HG02798 (cell line): Measurements from ENCODE around the gene ACAD9.
A peak's percentile ranks its signal among the peaks of the same experiment; 100 is the strongest.
"Not testable (repeated sequence)": the region's sequence is repeated elsewhere in the genome, so short reads cannot be mapped to it uniquely, and the experiment has no call there.

ENCODE experiments used
- ATAC-seq: cut with Tn5 transposase; IDR thresholded peaks from one replicate; pipeline ENCODE4 v1.9.1; 2021; ENCODE audit warnings: mild to moderate bottlenecking; ENCODE audit not compliant: unreplicated experiment, poor library complexity

Gene ACAD9

DNA sequence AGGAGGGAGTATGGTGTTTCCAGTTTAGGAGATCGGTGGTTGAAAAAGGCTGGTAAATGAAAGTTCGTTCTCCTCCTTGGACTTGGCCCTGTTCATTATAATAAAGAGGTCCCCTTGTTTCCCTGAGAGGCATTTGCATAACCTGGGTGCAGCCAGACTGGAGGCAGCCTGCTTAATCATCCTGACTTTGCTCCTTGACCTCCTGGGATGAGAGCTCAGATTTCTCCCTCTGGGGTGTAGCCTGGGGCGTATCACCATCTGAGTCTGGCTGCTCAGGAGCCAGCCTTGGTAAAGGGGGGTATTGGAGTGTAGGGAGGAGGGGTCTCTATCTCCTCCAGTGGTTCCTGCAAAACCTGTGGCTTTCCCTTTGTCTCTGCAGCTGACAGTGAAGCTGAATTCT is 21.3 kb upstream of the ACAD9 start:
- ATAC-seq = no peak

DNA sequence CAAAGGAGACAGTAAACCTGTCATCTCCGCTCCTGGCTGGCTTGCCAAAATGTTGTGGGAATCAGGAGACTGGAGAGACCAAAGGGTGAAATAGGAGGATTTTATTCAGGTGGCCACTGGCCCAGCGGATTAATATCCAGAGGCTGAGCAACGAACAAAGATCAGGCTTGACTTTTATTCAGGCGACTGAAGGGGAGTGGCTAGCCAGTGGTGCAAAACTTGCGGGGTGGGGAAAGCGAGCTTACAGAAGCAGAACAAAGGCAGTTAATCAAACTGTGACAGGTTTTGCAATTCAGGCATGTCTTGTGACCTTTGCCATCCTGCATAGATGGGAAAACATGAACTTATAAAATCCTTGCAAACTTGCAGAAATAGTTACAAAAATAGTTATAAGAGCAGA is 19.8 kb upstream of the ACAD9 start:
- ATAC-seq = no peak

GRCh38 chr3:128861491-128861890 is 17.9 kb upstream of the ACAD9 start:
- no peak for ATAC-seq

DNA sequence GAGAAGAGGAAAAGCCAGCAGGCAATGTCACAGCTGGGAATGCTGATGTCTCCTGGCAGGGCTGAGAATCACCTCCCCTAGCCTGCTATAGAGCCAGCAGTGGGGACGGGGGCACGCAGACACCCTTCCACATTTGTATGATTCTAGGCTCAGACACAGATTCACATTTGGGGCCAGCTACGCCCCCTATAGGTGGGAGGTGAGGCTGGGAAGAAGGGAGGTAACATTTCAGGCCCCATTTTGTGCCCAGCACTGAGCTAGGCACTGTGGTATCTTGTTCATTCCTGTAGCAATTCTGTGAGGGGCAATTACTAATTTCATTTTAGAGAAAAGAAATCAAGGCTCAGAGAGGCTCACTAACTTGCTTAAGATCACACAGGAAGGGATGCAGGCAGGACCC is 15.9 kb upstream of the ACAD9 start:
- ATAC-seq = no peak

DNA sequence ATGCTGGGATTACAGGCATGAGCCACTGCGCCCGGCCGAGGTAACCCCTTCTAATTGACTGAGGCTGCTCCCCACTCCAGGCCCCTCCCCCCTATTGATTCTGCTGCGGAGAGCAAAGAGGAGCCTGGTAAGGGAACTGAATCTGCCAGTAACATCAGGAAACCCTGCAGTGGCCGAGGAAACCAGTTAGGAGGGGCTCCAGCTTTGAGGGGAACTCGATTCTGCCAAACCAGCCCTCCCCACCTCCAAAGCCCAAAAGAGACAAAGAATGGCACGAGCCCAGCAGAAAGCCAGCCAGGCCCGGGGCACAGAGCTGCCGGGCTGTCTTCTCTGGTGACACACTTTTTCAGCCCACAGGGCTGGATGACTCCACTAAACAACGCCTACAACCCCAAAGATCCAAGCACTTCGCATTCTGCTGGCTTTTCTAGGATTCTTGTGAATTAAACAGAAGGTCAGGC is 15.0 kb upstream of the ACAD9 start:
- no peak for ATAC-seq

DNA sequence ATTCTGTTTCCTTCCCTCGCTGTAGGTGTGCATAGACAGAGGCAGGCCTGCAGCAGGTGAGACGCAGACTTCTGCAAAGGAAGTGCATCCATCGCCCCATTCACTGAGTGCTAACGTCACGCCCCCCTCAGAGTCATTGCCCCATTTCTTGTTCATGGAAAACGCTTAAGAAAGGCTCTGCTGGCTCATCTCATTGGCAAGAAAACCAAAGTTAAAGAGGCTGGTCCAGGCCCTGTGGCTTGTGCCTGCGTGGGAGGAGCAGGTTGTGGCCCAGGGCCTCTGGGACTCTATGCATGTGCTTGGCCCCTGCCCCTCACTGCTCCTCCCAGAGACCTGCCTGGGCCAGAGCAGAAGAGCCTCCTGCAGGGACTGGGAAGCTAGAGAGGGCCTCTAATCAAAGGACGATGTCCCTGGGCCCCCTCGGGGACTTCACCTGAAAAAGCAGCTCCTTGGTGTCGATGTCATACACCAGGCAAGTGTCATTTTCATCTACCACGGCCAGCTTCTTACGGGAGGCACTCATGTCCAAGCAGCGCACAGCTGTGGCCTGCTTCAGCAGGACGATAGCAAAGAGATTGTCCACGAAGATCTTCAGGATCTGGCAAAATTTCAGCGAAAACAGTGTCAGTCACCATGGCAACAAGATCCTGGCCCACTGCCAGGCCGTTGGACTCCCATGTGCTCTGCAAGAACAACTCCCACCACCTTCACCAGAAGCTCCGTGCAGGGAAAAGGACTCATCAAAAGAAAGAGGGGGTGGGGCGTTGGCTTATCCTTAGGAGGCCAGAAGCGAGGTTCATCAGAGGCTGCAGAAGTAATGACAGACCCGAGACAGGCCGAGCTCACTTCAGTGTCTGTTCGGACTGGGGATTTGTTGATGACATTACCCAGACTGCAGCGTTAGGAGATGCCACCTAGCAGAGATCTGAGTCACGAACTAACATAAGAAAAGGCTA is 14.3 kb upstream of the ACAD9 start:
- not testable (repeated sequence) for ATAC-seq

GRCh38 chr3:128867200-128868125 is 12.0 kb upstream of the ACAD9 start:
- ATAC-seq = no peak

DNA sequence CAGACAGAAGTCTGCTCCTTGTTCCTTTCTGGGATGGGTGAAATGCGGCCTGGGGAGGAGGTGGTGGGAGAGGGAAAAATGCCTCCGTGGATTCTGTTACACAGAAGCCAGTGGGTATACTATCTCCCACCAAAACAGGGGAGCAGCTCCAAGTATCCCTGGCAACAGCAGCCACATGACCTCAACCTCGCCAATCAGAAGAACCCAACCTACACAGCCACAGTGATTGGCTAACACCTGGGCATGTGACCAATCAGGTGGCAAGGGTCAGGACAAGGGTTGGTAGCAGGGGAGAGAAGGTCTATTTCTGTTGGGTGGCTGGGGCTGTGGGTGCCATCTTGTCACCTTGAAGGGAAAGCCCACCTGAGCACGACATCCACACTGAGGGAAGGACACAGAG is 9.1 kb upstream of the ACAD9 start:
- no peak for ATAC-seq

- no peak for ATAC-seq
Observed at GRCh38 chr3:128872282-128872681, 7.1 kb upstream of the ACAD9 start.

DNA sequence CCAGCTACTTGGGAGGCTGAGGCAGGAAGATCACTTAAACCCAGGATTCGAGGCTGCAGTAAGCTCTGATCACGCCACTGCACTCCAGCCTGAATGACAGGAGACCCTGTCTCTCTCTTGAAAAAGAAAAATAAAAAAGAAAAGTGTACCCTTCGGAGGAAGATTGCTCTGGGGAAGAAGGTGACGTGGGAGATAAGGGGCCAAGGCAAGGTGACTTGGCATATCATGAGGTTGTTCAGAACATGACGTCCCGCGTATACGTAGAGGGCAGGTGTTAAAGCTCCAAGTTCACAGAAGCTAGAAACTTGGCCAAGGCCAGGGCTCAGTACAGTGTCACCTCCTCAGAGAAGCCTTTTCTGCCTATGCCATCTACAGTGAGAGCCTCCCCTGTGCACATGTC is 6.7 kb upstream of the ACAD9 start:
- no peak for ATAC-seq

DNA sequence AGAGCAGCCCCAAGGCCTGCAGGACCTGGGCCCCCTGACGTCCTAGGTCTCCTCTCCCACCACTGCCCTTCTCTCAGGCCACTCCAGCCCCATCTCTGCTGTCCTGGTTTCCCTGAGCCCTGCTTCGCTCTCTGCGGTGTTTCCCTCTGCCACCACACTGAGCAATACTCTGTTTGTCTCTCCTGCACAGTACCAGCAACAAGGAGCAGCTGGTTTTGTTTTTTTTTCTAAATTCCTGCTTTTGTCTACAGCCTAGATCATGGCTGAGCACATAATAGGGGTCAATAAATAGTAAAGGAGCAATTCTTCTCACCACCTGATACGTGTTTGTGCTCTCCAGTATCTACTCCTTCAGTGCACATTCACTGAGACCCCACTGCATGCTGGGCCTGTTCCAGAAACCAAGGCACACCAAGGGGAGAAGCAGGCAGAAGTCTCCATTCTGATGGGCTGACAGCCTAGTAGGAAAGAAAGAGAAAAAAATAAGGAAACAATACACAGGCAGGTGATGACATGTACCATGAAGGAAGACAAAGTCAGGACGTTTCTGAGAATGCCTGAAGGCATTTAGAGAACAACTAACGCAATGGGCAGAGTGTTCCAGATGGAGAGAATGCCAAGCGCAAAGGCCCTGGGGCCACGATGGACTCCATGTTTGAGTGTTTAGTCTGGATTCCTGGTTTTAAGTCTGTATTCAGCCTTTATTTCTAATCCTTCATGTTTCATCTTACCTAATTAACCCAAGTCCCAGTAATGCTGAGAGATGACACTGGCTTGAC is 6.0 kb upstream of the ACAD9 start:
- ATAC-seq = no peak

DNA sequence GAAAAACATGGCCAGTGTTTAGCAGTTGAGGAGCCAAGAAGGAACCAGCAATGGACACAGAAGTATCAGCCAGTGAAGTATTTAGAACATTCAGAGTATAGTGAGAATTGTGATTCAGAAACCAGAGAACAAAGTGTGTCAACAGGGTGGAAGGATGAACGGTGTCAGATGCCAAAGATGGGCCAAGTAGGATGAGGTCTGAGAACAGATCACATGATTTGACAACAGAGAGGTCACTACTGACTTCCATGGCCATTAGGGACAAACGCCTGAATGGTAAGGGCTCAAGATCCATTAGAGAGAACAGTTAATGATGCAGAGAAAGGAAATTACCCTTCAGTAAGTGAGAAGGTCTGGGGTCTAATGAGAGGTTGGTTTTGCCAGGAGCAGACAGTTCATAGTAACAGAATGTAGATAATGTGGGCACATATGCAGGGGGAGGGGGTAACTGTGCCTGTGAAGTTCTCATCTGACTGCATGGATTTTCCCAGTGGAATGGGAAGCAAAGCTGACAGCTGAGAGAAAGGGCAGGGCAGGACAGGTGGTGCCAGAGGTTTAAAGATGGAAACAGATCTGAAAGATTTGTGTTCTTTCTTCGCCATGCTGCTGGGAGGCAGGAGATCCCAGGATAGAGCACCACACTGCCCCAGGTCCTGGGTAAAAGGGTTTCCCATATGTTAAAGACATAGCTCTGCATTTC is 4.8 kb upstream of the ACAD9 start:
- ATAC-seq = no peak

GRCh38 chr3:128875556-128876120 is 3.8 kb upstream of the ACAD9 start:
- ATAC-seq = no peak

- no peak for ATAC-seq
Observed at GRCh38 chr3:128878011-128878457, 1.4 kb upstream of the ACAD9 start.

DNA sequence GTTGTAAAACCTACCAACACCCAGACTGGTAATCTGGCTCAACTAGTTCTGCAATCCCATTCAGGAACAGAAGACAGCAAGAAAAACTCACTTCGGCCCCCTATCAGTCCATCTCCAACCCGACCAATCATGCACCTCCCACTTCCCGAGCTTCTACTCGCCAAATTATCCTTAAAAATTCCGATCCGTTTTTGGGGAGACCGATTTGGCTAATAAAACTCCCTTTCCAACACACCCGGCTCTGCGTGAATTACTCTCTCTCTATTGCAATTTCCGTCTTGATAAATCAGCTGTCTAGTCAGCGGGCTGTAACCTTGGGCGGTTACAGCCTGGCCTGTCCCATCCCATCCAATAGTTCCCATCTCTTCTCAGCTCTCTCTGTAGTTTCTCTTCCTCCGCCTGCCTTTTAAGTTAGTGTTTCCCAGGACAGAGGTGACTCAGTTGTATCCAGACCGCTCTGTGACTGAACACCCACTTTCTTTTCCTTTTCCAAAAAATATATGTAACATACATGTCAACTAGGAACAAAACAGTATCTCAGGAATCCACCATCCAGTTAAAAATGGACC is 780 bp upstream of the ACAD9 start:
- peak; percentile 5 for ATAC-seq

DNA sequence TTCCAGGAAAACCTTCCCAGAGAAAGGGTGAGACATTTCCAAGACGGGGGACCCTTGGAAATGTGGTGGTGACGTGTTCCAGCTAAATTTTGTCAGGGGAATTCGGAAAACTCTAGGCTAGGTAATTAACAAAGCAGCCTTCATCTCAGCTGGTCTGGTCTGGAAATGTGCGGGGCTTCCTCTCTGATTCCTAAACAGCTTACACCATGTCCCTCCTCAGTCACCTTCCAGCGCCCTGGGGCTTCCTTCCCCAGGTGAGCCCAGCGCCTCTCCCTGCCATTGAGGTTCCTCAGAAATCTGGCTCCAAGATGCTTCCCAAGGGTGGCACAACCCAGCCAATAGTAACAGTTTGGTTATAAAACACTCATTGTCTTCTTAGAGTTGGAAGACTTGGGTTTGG is 571 bp downstream of the ACAD9 start:
- no peak for ATAC-seq

- not testable (repeated sequence) for ATAC-seq
Observed at GRCh38 chr3:128880455-128880854, 1.0 kb downstream of the ACAD9 start.

DNA sequence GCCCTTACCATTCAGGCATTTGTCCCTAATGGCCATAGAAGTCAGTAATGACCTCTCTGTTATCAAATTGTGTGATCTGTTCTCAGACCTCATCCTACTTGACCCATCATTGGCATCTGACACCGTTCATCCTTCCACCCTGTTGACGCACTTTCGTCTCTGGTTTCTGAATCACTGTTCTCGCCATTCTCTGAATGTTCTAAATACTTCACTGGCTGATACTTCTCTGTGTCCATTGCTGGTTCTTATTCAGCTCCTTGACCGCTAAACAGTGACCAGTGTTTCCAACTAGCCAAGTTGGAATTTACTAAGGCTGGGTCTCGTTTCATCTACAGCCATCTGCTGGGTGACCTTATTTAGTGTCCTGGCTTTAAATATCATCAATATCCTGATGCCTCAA is 2.2 kb downstream of the ACAD9 start:
- no peak for ATAC-seq

GRCh38 chr3:128882719-128883118 is 3.3 kb downstream of the ACAD9 start:
- ATAC-seq = no peak
